ENCODE results near the gene NR2F2.

The NR2F2 gene

GRCh38 chr15:96355568-96356187 is 25.2 kb downstream of the NR2F2 start:
- no peak for DNase-seq

GRCh38 chr15:96356494-96357455 is 26.3 kb downstream of the NR2F2 start:
- DNase-seq = peak; percentile 82

DNA sequence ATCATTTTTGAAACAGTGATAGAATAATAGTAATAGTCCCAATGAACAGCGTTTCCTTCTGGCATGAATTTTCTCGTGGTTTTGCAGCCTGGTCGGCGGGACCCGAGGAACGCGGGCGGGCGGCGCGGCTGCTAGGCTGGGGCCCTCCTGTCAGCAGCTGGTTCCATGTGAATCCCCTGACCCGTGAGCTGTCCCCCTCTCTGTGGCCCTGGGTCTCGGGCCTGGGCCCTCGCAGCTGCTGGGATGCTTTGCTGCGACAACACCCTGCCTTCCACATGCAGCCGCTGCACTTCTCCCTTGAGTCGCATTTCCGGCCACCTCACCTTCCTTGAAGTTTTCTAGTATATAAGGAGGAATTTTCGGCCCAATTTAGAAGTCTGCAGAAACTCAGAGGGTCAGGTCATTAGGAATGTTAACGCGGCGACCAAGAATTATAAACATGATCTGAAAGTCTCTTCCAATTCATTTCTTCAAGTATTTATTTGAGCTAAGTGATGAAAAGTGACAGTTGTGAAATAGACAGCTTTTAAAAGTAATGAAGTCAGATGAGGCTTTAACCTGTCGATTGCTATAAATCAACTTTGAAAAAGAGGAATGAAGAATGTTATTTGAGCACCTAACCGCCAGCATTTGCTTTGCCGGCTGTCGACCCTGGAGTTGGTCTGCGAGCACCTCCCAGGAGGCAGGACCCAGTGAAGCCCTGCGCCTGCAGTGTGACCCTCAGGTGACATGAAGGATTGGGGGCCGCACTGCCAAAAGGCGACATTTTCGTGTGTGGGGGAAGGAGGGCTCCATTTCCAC is 27.7 kb downstream of the NR2F2 start:
- DNase-seq = no peak

GRCh38 chr15:96358821-96359615 is 28.5 kb downstream of the NR2F2 start:
- no peak for DNase-seq

GRCh38 chr15:96359616-96360521 is 29.4 kb downstream of the NR2F2 start:
- peak; percentile 76 for DNase-seq

GRCh38 chr15:96360581-96361308 is 30.2 kb downstream of the NR2F2 start:
- peak; percentile 68 for DNase-seq

DNA sequence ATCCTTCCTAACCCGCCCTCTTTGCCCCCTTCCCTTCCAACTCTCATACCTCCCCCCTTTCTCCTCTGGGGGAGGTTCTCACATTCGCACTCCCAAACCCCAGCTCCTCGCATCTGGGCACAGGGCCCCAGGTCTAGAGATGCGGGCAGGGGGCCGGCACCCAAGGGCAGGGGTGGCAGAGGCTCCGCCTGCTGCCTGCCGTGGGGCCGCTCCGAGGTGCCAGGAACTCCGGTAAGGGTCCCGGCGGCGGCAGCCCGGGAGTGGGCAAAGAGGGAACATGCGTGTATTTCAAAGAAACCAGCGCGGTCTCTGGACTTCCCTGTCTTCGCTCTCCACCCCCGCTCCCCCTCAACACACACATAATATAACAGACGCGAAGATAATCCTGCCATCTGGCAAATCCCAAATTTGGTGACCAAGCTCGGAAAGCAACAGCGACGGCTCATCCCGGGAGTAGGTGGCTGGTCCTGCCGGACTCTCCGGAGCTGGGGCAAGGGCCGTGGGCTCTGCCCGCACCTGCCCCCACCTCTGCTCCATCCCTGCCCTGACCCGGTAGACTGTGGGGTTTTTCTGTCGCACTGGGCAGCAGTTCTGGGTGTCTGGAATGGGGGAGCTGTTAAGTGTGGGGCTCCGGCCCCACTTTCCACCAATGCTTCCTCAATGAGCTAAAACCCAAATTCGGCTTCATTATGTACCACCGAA is 31.0 kb downstream of the NR2F2 start:
- peak; percentile 51 for DNase-seq

- no peak for DNase-seq
These were observed 31.7 kb downstream of the NR2F2 start for GRCh38 chr15:96362011-96362754.

DNA sequence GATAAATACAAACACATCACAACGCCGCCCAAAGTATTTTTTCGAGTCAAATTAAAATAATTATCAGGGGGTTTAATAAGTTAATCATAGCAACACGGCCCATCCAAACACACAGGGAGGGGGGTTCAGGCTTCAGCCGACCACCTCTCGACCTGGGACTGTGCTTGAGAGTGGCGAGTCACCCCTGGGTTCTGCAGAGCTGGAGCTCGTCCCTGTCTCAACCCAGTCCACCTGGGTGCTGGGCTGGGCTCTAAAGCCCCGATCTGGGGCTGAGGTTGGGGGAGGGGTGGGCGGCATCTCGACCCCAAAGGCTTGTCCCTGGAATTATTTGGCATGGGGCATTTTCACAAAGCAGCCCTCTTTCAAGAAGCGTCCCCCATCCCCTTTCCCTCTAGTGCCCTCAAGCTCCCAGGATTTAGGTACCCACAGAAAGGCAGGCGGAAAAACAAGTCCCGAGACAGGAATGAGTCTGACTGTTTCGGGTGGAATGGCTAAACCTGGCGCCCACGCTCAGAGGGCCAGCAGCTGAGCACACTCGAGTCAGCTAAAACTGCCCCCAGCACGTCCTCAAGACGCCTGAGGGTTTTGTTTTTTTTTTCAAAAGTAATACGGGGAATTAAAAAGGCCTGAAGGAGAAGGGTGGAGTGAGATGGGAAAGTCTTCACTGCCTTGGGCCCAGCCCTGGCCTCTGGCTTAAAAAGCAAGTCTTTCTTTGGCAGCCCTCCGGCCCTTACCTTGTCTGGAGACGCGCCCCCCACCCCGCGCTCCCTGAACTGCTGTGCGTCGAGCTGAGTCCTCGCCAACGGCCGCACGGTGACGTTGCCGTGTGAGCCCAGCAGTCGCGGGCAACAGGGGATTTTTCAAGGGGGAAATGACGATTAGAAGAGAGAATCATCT is 32.5 kb downstream of the NR2F2 start:
- DNase-seq = peak; percentile 68

DNA sequence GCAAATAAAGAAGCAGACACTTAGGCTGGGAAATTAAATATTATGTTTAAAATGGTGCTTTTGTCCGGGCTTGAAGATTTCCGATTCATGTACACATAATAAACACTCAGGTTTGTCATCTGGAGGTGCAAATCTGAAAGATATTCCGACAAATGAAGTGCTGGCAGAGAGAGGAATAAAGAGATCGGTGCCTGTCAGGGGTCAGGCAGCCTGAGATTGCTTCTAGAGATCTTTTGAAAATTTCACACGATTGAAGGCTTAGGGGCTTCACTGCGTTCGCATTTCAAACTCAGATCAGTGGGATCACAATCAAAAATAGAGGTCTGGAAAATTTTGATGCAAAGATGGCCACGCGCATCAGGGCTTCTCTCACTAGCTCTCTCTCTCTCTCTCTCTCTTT is 33.2 kb downstream of the NR2F2 start:
- DNase-seq = no peak

- DNase-seq = no peak
These were observed 35.5 kb downstream of the NR2F2 start for GRCh38 chr15:96365781-96366525.

GRCh38 chr15:96366526-96366877 is 36.0 kb downstream of the NR2F2 start:
- DNase-seq = no peak

DNA sequence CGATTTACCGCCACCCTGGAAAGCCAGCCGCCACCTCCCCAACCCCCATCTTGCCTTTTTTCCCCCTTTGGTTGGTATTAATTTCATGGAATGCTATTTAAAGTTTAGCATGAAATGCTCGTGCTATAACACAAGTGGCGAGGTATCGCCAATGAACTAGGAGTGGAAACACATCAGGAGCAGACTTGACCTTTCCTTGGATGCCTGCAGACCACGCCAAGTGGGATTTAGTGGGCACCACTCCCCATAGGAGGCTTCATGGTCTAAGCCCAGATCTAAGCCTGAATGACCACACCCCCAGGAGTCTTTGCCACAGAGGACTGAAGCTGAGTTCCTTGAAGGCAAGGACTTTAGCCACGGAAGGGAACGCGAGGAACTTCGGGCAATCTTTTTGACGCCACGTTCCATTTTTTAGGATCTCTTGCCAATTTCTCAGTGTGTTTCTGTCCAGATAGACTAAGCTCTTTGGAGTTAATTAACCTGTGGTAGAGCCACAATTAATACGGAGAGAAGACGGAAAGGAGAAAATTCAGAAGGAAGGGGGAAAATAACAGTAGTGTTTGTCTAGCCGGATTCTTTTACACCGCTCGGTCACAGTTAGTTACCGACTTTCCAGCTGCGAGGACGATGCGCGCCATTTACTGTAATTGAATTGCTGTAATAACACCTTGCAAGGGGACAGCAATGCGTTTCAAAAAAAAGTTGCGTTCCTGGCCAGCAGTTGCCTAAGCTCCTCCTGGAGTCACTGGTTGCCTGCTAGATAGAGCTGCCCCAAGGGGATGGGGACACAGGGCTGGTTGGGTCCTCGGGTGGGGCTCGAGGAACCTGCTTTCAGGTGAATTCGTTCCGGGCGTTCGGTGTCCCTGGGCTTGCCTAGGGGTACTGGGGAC is 37.1 kb downstream of the NR2F2 start:
- DNase-seq = no peak

GRCh38 chr15:96369351-96369750 is 38.9 kb downstream of the NR2F2 start:
- no peak for DNase-seq

GRCh38 chr15:96369825-96370621 is 39.5 kb downstream of the NR2F2 start:
- no peak for DNase-seq

DNA sequence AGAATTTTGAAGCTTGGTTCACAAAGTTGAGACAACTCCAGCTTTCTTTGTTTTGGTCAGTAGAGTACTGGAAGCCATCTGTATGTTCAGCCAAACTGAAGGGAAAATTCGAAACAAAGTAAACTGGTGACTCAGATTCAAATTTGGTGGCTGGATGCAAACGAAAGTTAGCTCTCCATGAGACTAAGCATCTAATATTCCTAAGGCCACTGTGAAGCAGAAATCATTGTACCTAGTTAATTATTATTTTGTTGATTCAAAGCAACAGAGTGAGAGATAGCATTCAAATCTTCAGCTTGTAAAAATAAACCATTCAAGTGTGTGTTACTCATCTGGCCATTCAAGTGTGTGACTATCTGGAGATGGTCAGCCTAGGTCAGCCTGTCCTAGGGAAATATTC is 42.1 kb downstream of the NR2F2 start:
- DNase-seq = no peak
